MCF 10A (cell line): ENCODE results near the gene AHNAK. TPM values are rescaled to one million over a fixed set of nuclear protein-coding genes. Genes with fewer than 3 reads are reported as not detected.
A peak's percentile ranks its signal among the peaks of the same experiment; 100 is the strongest.

ENCODE experiments used
- BruUV-seq: library from RNA; stranded (reverse); fragments of 400-500 nt; replicated peaks from 2 replicates; lab custom pipeline; 2021; lab: Mats Ljungman, UMichigan
- CTCF ChIA-PET: fragments of 300-600 bp; sonication (Branson Sonifier 250); formaldehyde crosslinking; extraction: SDS; loops from one replicate; lab custom pipeline; 2021; ENCODE audit warnings: antibody characterized with exemption, inconsistent platforms; lab: Yijun Ruan, JAX
- POLR2A ChIA-PET: fragments of 300-600, 350-650 bp; sonication (Branson Sonifier 250); formaldehyde crosslinking; extraction: SDS; loops from one replicate; lab custom pipeline; 2020; ENCODE audit warnings: antibody characterized with exemption, inconsistent platforms; lab: Yijun Ruan, JAX
- DNase-seq: peaks from one replicate; pipeline ENCODE4 v3.0.0-alpha.2; 2018; ENCODE audit not compliant: unreplicated experiment
- H3K27ac Mint-ChIP-seq: one replicate; pipeline ENCODE4 v1.8.0; 2022; ENCODE audit warnings: mild to moderate bottlenecking, low read depth, mixed read lengths; ENCODE audit not compliant: unreplicated experiment
- H3K27me3 Mint-ChIP-seq: one replicate; pipeline ENCODE4 v1.8.0; 2022; ENCODE audit warnings: mixed read lengths; ENCODE audit not compliant: insufficient read depth, unreplicated experiment
- H3K36me3 Mint-ChIP-seq: one replicate; pipeline ENCODE4 v1.8.0; 2022; ENCODE audit warnings: mild to moderate bottlenecking, moderate library complexity, mixed read lengths; ENCODE audit not compliant: insufficient read depth, unreplicated experiment
- H3K4me1 Mint-ChIP-seq: one replicate; pipeline ENCODE4 v1.8.0; 2022; ENCODE audit warnings: mixed read lengths; ENCODE audit not compliant: insufficient read depth, unreplicated experiment
- H3K4me3 Mint-ChIP-seq: one replicate; pipeline ENCODE4 v1.8.0; 2022; ENCODE audit warnings: mild to moderate bottlenecking, moderate library complexity, mixed read lengths; ENCODE audit not compliant: unreplicated experiment
- H3K9me3 Mint-ChIP-seq: one replicate; pipeline ENCODE4 v1.8.0; 2022; ENCODE audit warnings: mixed read lengths; ENCODE audit not compliant: unreplicated experiment
- CTCF ChIP-seq: fragments of 200-600 bp; IDR thresholded peaks from one replicate; pipeline ENCODE4 v1.8.0; 2022; ENCODE audit warnings: antibody characterized with exemption, mild to moderate bottlenecking; ENCODE audit not compliant: unreplicated experiment
- intact Hi-C: fragments of 100-400 bp; cut with micrococcal nuclease; formaldehyde crosslinking; loops from 2 replicates; pipeline ENCODE4 v1.14.1; 2022
- total RNA-seq: library from RNA; stranded (reverse); gene quantifications from 2 replicates; pipeline ENCODE4 v1.2.3, GENCODE V29; 2022

Gene AHNAK
- total RNA-seq, 1 experiment from 2014 or later, result 429 TPM

GRCh38 chr11:62393735-62394134 lies 152.9 kb downstream of the AHNAK start:
- no peak overlapping the region for H3K4me3 Mint-ChIP-seq
- intact Hi-C loops, result loop anchor here (1.0 kb wide), 1 partner anchor 13 kb away; no protein-coding TSS in a partner anchor
- no TSS peak for BruUV-seq
- TF ChIP-seq CTCF, result no peak
- no peak for DNase-seq
- peaks cover 11% of the 10 kb centered on the region for H3K27me3 Mint-ChIP-seq
- no peak overlapping the region for H3K27ac Mint-ChIP-seq
- CTCF ChIA-PET, result interaction anchor here (0.5 to 8.1 kb wide), 21 partner anchors 11 to 296 kb away, joined by 3 to 145 read pairs (median 5); partner anchors contain the start of genes GANAB and LRRN4CL
- H3K9me3 Mint-ChIP-seq, result no peaks in the 10 kb centered on the region
- POLR2A ChIA-PET, result interaction anchor here (0.7 to 3.3 kb wide), 11 partner anchors 106 to 1436 kb away, joined by 3 to 41 read pairs (median 5); partner anchors contain the start of genes C11orf98, CSKMT, EEF1G and GANAB
- H3K36me3 Mint-ChIP-seq, result peaks cover 5% of the 10 kb centered on the region
- H3K4me1 Mint-ChIP-seq, result peaks cover 11% of the 10 kb centered on the region

- no peaks in the 10 kb centered on the region for H3K9me3 Mint-ChIP-seq
- intact Hi-C loops, result loop anchor here (1.0 kb wide), 1 partner anchor 13 kb away; no protein-coding TSS in a partner anchor
- POLR2A ChIA-PET, result interaction anchor here (0.6 to 3.3 kb wide), 15 partner anchors 106 to 1437 kb away, joined by 3 to 41 read pairs (median 4); partner anchors contain the start of genes C11orf98, CSKMT, EEF1G and GANAB
- H3K4me1 Mint-ChIP-seq, result peaks cover 11% of the 10 kb centered on the region
- DNase-seq, result peak; percentile 44
- no peak overlapping the region for H3K4me3 Mint-ChIP-seq
- BruUV-seq, result no TSS peak
- H3K36me3 Mint-ChIP-seq, result peaks cover 5% of the 10 kb centered on the region
- peak; percentile 25 for TF ChIP-seq CTCF
- H3K27me3 Mint-ChIP-seq, result peaks cover 13% of the 10 kb centered on the region
- peak overlapping the region; percentile 2 for H3K27ac Mint-ChIP-seq
- CTCF ChIA-PET, result interaction anchor here (0.5 to 8.1 kb wide), 22 partner anchors 7 to 331 kb away, joined by 3 to 145 read pairs (median 4); partner anchors contain the start of genes CSKMT and ROM1
Measured at GRCh38 chr11:62393061-62393611, 153.5 kb downstream of the AHNAK start.

- intact Hi-C loops, result no loop called here
- Mint-ChIP-seq H3K9me3 (no peaks in the 10 kb centered on the region), H3K36me3 (peaks cover 5% of the 10 kb centered on the region), H3K27ac (peak overlapping the region; percentile 2), H3K27me3 (peaks cover 13% of the 10 kb centered on the region), H3K4me1 (peaks cover 11% of the 10 kb centered on the region), H3K4me3 (no peak overlapping the region)
- ChIA-PET POLR2A (interaction anchor here (1.0 to 2.0 kb wide), 7 partner anchors 161 to 449 kb away, joined by 3 to 14 read pairs (median 4); partner anchors contain the start of genes C11orf98, CSKMT and TUT1), CTCF (interaction anchor here (0.5 to 8.1 kb wide), 19 partner anchors 8 to 493 kb away, joined by 3 to 145 read pairs (median 5); partner anchors contain the start of gene CSKMT)
- DNase-seq, result no peak
- no peak for TF ChIP-seq CTCF
- no TSS peak for BruUV-seq
Measured at GRCh38 chr11:62392506-62392905, 154.1 kb downstream of the AHNAK start.
